B cell (primary cell): ENCODE results near the gene MGST2. TPM values are rescaled to one million over a fixed set of nuclear protein-coding genes. Genes with fewer than 3 reads are reported as not detected.

ENCODE experiments used
- ATAC-seq: fragments of 200-7000 bp; cut with Tn5 transposase; one replicate; pipeline ENCODE4 v1.10.0; 2021; ENCODE audit warnings: low read depth, mild to moderate bottlenecking, moderate number of reproducible peaks, moderate library complexity
- CTCF ChIA-PET: fragments of 350-600 bp; sonication (Branson Sonifier 250); formaldehyde crosslinking; loops from one replicate; lab custom pipeline; 2021; ENCODE audit warnings: antibody characterized with exemption, inconsistent platforms; lab: Charles Lee
- POLR2A ChIA-PET: fragments of 350-600 bp; sonication (Branson Sonifier 250); formaldehyde crosslinking; loops from one replicate; lab custom pipeline; 2021; ENCODE audit warnings: antibody characterized with exemption; lab: Charles Lee
- DNase-seq: peaks from one replicate; pipeline ENCODE4 v3.0.0; 2013
- H2AFZ ChIP-seq: 2 replicates; pipeline ENCODE4 v1.6.1; 2012; ENCODE audit warnings: mild to moderate bottlenecking, low read depth, low read length; ENCODE audit not compliant: insufficient read depth, poor library complexity, severe bottlenecking
- H3K27ac ChIP-seq, 2 donors: 1 replicate in 1 of 2; 2 replicates in 1 of 2; pipeline ENCODE4 v1.5.1; 2012 to 2013; ENCODE audit warnings: low read length in 2 of 2, mild to moderate bottlenecking in 2 of 2, moderate library complexity in 1 of 2
- H3K27me3 ChIP-seq, 4 experiments: fragments of 200-600 bp in 1 of 4; sonication (generic) in 1 of 4; replicated peaks in 1 of 4; 1 replicate in 2 of 4; 2 replicates in 2 of 4; pipeline versions ENCODE4 v1.6.1 to v1.7.0; 2013 to 2016; ENCODE audit warnings: low read length in 3 of 4, mild to moderate bottlenecking in 2 of 4, mixed read lengths in 1 of 4, moderate library complexity in 1 of 4; ENCODE audit not compliant: insufficient read depth in 4 of 4, control insufficient read depth in 3 of 4; ENCODE audit errors: control extremely low read depth in 1 of 4
- H3K36me3 ChIP-seq, 2 experiments: replicated peaks in 1 of 2; 1 replicate in 1 of 2; 2 replicates in 1 of 2; pipeline versions ENCODE4 v1.6.1 to v1.7.1; 2013; ENCODE audit warnings: low read length in 1 of 2; ENCODE audit not compliant: insufficient read depth in 2 of 2, control insufficient read depth in 1 of 2; ENCODE audit errors: control extremely low read depth in 1 of 2, extremely low read depth in 1 of 2
- H3K4me1 ChIP-seq, 2 donors: fragments of 200-600 bp in 1 of 2; sonication (generic) in 1 of 2; 1 replicate in 1 of 2; 2 replicates in 1 of 2; pipeline versions ENCODE4 v1.5.1 to v1.6.1; 2013 to 2017; ENCODE audit warnings: low read length in 2 of 2; ENCODE audit not compliant: control insufficient read depth in 2 of 2, insufficient read depth in 2 of 2
- H3K4me2 ChIP-seq: replicated peaks from 2 replicates; pipeline ENCODE3; 2012; ENCODE audit warnings: mild to moderate bottlenecking, low read depth, low read length; ENCODE audit not compliant: poor library complexity, severe bottlenecking
- H3K4me3 ChIP-seq, 5 experiments: fragments of 200-600 bp in 1 of 5; sonication (generic) in 1 of 5; 1 replicate in 3 of 5; 2 replicates in 2 of 5; pipeline versions ENCODE4 v1.5.1 to v1.7.0; 2011 to 2016; ENCODE audit warnings: low read length in 4 of 5, mild to moderate bottlenecking in 4 of 5, low read depth in 2 of 5, control low read depth in 1 of 5, moderate library complexity in 1 of 5; ENCODE audit not compliant: insufficient read depth in 1 of 5; ENCODE audit errors: control extremely low read depth in 1 of 5, extremely low read depth in 1 of 5
- H3K79me2 ChIP-seq: fragments of 200-600 bp; sonication (generic); one replicate; pipeline ENCODE4 v1.6.0; 2016; ENCODE audit warnings: low read length; ENCODE audit not compliant: control insufficient read depth, insufficient read depth
- H3K9ac ChIP-seq: fragments of 200-600 bp; sonication (generic); 2 replicates; pipeline ENCODE4 v1.6.1; 2017; ENCODE audit warnings: mild to moderate bottlenecking, low read length, moderate library complexity
- H3K9me3 ChIP-seq, 3 donors: one replicate each; pipeline versions ENCODE4 v1.6.1 to v1.7.1; 2013; ENCODE audit warnings: low read length in 2 of 3; ENCODE audit not compliant: control insufficient read depth in 2 of 3, insufficient read depth in 1 of 3; ENCODE audit errors: control extremely low read depth in 1 of 3
- H4K20me1 ChIP-seq: 2 replicates; pipeline ENCODE4 v1.6.0; 2012; ENCODE audit warnings: mild to moderate bottlenecking, low read length; ENCODE audit not compliant: insufficient read depth, control insufficient read depth, poor library complexity, severe bottlenecking
- H3K27ac Mint-ChIP-seq: one replicate; pipeline ENCODE4 v1.8.0; 2021; ENCODE audit warnings: mixed read lengths
- H3K27me3 Mint-ChIP-seq: one replicate; pipeline ENCODE4 v1.8.0; 2021; ENCODE audit warnings: mixed read lengths
- H3K4me1 Mint-ChIP-seq: one replicate; pipeline ENCODE4 v1.8.0; 2021; ENCODE audit warnings: mixed read lengths
- H3K4me3 Mint-ChIP-seq: one replicate; pipeline ENCODE4 v1.8.0; 2021; ENCODE audit warnings: mixed read lengths
- H3K9me3 Mint-ChIP-seq: one replicate; pipeline ENCODE4 v1.8.0; 2022; ENCODE audit warnings: mixed read lengths; ENCODE audit not compliant: insufficient read depth
- CTCF ChIP-seq: fragments of 200-600 bp; IDR thresholded peaks from one replicate; pipeline ENCODE4 v1.8.0; 2022; ENCODE audit warnings: antibody characterized with exemption, mild to moderate bottlenecking
- WGBS: methylation state at CpG from one replicate; pipeline ENCODE4 v1.1.5; 2013; ENCODE audit warnings: missing lambda C conversion rate; ENCODE audit not compliant: insufficient coverage; 5-methylcytosine and 5-hydroxymethylcytosine counted together
- intact Hi-C: fragments of 100-400 bp; cut with micrococcal nuclease; formaldehyde crosslinking; loops from one replicate; pipeline ENCODE4 v1.10.0; 2022
- polyA plus RNA-seq: library from polyadenylated mRNA; depleted of rRNA; stranded (reverse); fragments of >200 nt; gene quantifications from 2 replicates; pipeline ENCODE4 v1.2.3, GENCODE V29; 2012
- total RNA-seq, 2 donors: library from RNA; stranded (reverse); fragments of 120-200 nt in 1 of 2; gene quantifications; 1 replicate in 1 of 2; 2 replicates in 1 of 2; pipeline versions ENCODE4 v1.2.3 to v1.2.4, GENCODE V29; 2013 to 2022

The MGST2 gene
- total and polyA plus RNA-seq, 2 donors (not counting 1 experiment from before 2014, with no cell fraction given) = 0.81 to 3.4 TPM

GRCh38 chr4:139647952-139648351 is 17.7 kb upstream of the MGST2 start:
- no peak overlapping the region for H3K27ac ChIP-seq

More at GRCh38 chr4:139647952-139648351, 17.7 kb upstream of the MGST2 start:
- Histone ChIP-seq H3K4me1 (no peaks in the 10 kb centered on the region), H3K9me3 (no peaks in the 10 kb centered on the region), H3K4me3 (no peak overlapping the region), H4K20me1 (no peaks in the 10 kb centered on the region), H3K79me2 (no peaks in the 10 kb centered on the region), H2AFZ (no peak overlapping the region), H3K36me3 (no peaks in the 10 kb centered on the region), H3K4me2 (no peak overlapping the region), H3K9ac (no peak overlapping the region), H3K27me3 (no peaks in the 10 kb centered on the region)
- no peak for TF ChIP-seq CTCF
- no peaks in the 10 kb centered on the region for H3K9me3 Mint-ChIP-seq
- H3K4me3 Mint-ChIP-seq = no peak overlapping the region
- ChIA-PET CTCF (no interaction called here), POLR2A (no interaction called here)
- intact Hi-C loops = no loop called here
- WGBS = 83% methylated on average over 1 of the region's 1 CpG
- no peak overlapping the region for H3K27ac Mint-ChIP-seq
- peaks cover 14% of the 10 kb centered on the region for H3K27me3 Mint-ChIP-seq
- H3K4me1 Mint-ChIP-seq = peaks cover 4% of the 10 kb centered on the region
- ATAC-seq = no peak
- no peak for DNase-seq
